ENCODE data around the gene LBH. TPM values are rescaled to one million over a fixed set of nuclear protein-coding genes. Genes with fewer than 3 reads are reported as not detected.

The LBH gene
- total and polyA plus RNA-seq, 7 donors, result 6.5 to 15.5 (median 11.1) TPM

- WGBS, 3 donors, result 90 to 95% (median 91%) methylated on average over 5 of the region's 5 CpGs
- Histone ChIP-seq H3K27ac (no peak overlapping the region), H3K36me3 (ENCODE audit: insufficient read depth in 1 of 2, low read depth in 1 of 2) (no peaks in the 10 kb centered on the region), H3K4me3 (no peak overlapping the region), H3K27me3 (ENCODE audit: insufficient read depth in 3 of 3, low read length in 2 of 3) (no peaks in the 10 kb centered on the region), H3K4me1 (no peaks in the 10 kb centered on the region), H3K9me3 (no peaks in the 10 kb centered on the region)
- no peak for TF ChIP-seq CTCF (IDR thresholded peaks at IDR 0.05)
- intact Hi-C loops (cut with DNase I), result no loop called here
- DNase-seq (no peak), ATAC-seq (no peak)
These were observed 14.0 kb downstream of the LBH start for GRCh38 chr2:30245364-30245763.

- Histone ChIP-seq H3K36me3 (ENCODE audit: insufficient read depth in 1 of 2, low read depth in 1 of 2) (no peaks in the 10 kb centered on the region), H3K27ac (no peak overlapping the region), H3K4me1 (peaks cover 10% of the 10 kb centered on the region), H3K4me3 (no peak overlapping the region), H3K9me3 (no peaks in the 10 kb centered on the region), H3K27me3 (ENCODE audit: insufficient read depth in 3 of 3, low read length in 2 of 3) (no peaks in the 10 kb centered on the region)
- 73 to 74% (median 73%) methylated on average over 2 of the region's 2 CpGs for WGBS, 3 donors
- intact Hi-C loops (cut with DNase I), result no loop called here
- ATAC-seq, result no peak
- TF ChIP-seq CTCF (IDR thresholded peaks at IDR 0.05), result no peak
- DNase-seq, result no peak
These were observed 17.5 kb downstream of the LBH start for GRCh38 chr2:30248791-30249190.

GRCh38 chr2:30249354-30249753 lies 18.0 kb downstream of the LBH start:
- Histone ChIP-seq H3K27me3 (ENCODE audit: insufficient read depth in 3 of 3, low read length in 2 of 3) (no peaks in the 10 kb centered on the region), H3K27ac (no peak overlapping the region), H3K36me3 (ENCODE audit: insufficient read depth in 1 of 2, low read depth in 1 of 2) (no peaks in the 10 kb centered on the region), H3K9me3 (no peaks in the 10 kb centered on the region), H3K4me1 (peaks cover 10% of the 10 kb centered on the region), H3K4me3 (no peak overlapping the region)
- no peak for TF ChIP-seq CTCF (IDR thresholded peaks at IDR 0.05)
- no peak for DNase-seq
- intact Hi-C loops (cut with DNase I), result no loop called here
- ATAC-seq, result no peak
- WGBS, 3 donors, result 72 to 81% (median 77%) methylated on average over 7 of the region's 7 CpGs

- H3K27ac ChIP-seq, result no peak overlapping the region
- no peak for ATAC-seq
- H3K4me3 ChIP-seq, result no peak overlapping the region
- no peak for TF ChIP-seq CTCF (IDR thresholded peaks at IDR 0.05)
- H3K4me1 ChIP-seq, result peaks cover 10% of the 10 kb centered on the region
- WGBS, 3 donors, result 80 to 87% (median 85%) methylated on average over 6 of the region's 6 CpGs
- H3K36me3 ChIP-seq (ENCODE audit: insufficient read depth in 1 of 2, low read depth in 1 of 2), result no peaks in the 10 kb centered on the region
- intact Hi-C loops (cut with DNase I), result no loop called here
- no peak for DNase-seq
- H3K9me3 ChIP-seq, result no peaks in the 10 kb centered on the region
- H3K27me3 ChIP-seq (ENCODE audit: insufficient read depth in 3 of 3, low read length in 2 of 3), result no peaks in the 10 kb centered on the region
These were observed 19.1 kb downstream of the LBH start for GRCh38 chr2:30250421-30250820.
